WTC11 (cell line): ENCODE measurements around the gene CXCL17.

Experiments used
- CREB1 ChIP-seq: sonication (generic); formaldehyde crosslinking; IDR thresholded peaks from 2 replicates; pipeline ENCODE4 v1.8.0; 2023; ENCODE audit warnings: mild to moderate bottlenecking, missing genetic modification reagents
- ELF4 ChIP-seq: sonication (generic); formaldehyde crosslinking; IDR thresholded peaks from 2 replicates; pipeline ENCODE4 v1.8.1; 2022; ENCODE audit warnings: low read depth, mild to moderate bottlenecking, moderate library complexity, missing genetic modification reagents
- FOXK1 ChIP-seq: sonication (generic); formaldehyde crosslinking; IDR thresholded peaks from 2 replicates; pipeline ENCODE4 v1.8.0; 2022; ENCODE audit warnings: mild to moderate bottlenecking, moderate library complexity, missing genetic modification reagents
- MXD4 ChIP-seq: fragments of 250-450 bp; sonication (Bioruptor Pico); IDR thresholded peaks from 2 replicates; pipeline ENCODE4 v1.8.0; 2021; ENCODE audit warnings: mild to moderate bottlenecking, moderate library complexity, borderline replicate concordance
- NR1H2 ChIP-seq: sonication (generic); formaldehyde crosslinking; IDR thresholded peaks from 2 replicates; pipeline ENCODE4 v1.9.0; 2021; ENCODE audit warnings: mild to moderate bottlenecking, moderate library complexity, missing genetic modification reagents
- TCF7 ChIP-seq: sonication (generic); formaldehyde crosslinking; IDR thresholded peaks from 2 replicates; pipeline ENCODE4 v1.8.0; 2022; ENCODE audit warnings: mild to moderate bottlenecking, low read depth, missing genetic modification reagents, moderate library complexity
- TEAD1 ChIP-seq: sonication (generic); formaldehyde crosslinking; IDR thresholded peaks from 2 replicates; pipeline ENCODE4 v1.8.0; 2022; ENCODE audit warnings: mild to moderate bottlenecking, missing genetic modification reagents
- ZNF121 ChIP-seq: sonication (generic); formaldehyde crosslinking; IDR thresholded peaks from 2 replicates; pipeline ENCODE4 v1.8.0; 2023; ENCODE audit warnings: missing genetic modification reagents
- ZNF138 ChIP-seq: sonication (generic); formaldehyde crosslinking; conservative IDR thresholded peaks from 2 replicates; pipeline ENCODE4 v1.8.1; 2022; ENCODE audit warnings: mild to moderate bottlenecking, moderate library complexity, missing genetic modification reagents
- TF ChIP-seq, protein P1 (sequence below): fragments of 200-600 bp; IDR thresholded peaks from 2 replicates; pipeline ENCODE4 v1.8.0; 2022; ENCODE audit warnings: antibody characterized with exemption
- TF ChIP-seq, protein P2 (sequence below): sonication (generic); formaldehyde crosslinking; IDR thresholded peaks from 2 replicates; pipeline ENCODE4 v1.8.0; 2022; ENCODE audit warnings: mild to moderate bottlenecking, missing genetic modification reagents
- TF ChIP-seq, protein P3 (sequence below): sonication (generic); formaldehyde crosslinking; conservative IDR thresholded peaks from 2 replicates; pipeline ENCODE4 v1.8.1; 2022; ENCODE audit warnings: mild to moderate bottlenecking, missing genetic modification reagents
- TF ChIP-seq, protein P4 (sequence below): sonication (generic); formaldehyde crosslinking; conservative IDR thresholded peaks from 2 replicates; pipeline ENCODE4 v1.8.1; 2023; ENCODE audit warnings: mild to moderate bottlenecking, low read depth, missing genetic modification reagents, moderate library complexity

DNA sequence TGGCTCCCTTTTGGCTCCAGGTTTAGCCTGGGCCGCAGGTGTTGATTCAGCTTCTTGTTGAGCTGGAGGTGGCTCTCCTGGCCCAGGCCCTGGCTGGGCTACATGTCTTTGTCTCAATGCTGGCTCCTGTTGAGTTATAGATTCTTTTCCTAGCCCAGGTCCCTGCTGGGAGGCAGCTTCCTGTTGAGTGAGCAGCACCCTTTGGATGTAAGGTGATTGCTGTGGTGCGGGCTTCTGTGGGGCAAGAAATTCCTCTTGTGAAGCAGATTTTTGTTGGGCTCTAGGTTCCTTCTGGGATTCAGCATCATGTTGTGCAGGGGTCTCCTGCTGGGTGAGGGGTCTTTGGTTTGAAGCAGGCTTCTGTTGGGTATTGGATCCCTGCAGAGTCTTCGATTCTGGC lies 16.1 kb downstream of the CXCL17 start:
- TF ChIP-seq, protein P1, sequence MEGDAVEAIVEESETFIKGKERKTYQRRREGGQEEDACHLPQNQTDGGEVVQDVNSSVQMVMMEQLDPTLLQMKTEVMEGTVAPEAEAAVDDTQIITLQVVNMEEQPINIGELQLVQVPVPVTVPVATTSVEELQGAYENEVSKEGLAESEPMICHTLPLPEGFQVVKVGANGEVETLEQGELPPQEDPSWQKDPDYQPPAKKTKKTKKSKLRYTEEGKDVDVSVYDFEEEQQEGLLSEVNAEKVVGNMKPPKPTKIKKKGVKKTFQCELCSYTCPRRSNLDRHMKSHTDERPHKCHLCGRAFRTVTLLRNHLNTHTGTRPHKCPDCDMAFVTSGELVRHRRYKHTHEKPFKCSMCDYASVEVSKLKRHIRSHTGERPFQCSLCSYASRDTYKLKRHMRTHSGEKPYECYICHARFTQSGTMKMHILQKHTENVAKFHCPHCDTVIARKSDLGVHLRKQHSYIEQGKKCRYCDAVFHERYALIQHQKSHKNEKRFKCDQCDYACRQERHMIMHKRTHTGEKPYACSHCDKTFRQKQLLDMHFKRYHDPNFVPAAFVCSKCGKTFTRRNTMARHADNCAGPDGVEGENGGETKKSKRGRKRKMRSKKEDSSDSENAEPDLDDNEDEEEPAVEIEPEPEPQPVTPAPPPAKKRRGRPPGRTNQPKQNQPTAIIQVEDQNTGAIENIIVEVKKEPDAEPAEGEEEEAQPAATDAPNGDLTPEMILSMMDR = no peak
- TF ChIP-seq CREB1 (CRISPR knock-in tag) = no peak
- no peak for TF ChIP-seq TCF7
- TF ChIP-seq NR1H2 (CRISPR knock-in tag) = no peak
- TF ChIP-seq FOXK1 = no peak
- TF ChIP-seq, protein P2, sequence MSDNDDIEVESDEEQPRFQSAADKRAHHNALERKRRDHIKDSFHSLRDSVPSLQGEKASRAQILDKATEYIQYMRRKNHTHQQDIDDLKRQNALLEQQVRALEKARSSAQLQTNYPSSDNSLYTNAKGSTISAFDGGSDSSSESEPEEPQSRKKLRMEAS (CRISPR knock-in tag) = no peak
- no peak for TF ChIP-seq TEAD1 (CRISPR knock-in tag)
- TF ChIP-seq, protein P3, sequence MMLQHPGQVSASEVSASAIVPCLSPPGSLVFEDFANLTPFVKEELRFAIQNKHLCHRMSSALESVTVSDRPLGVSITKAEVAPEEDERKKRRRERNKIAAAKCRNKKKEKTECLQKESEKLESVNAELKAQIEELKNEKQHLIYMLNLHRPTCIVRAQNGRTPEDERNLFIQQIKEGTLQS (CRISPR knock-in tag) = no peak
- TF ChIP-seq, protein P4, sequence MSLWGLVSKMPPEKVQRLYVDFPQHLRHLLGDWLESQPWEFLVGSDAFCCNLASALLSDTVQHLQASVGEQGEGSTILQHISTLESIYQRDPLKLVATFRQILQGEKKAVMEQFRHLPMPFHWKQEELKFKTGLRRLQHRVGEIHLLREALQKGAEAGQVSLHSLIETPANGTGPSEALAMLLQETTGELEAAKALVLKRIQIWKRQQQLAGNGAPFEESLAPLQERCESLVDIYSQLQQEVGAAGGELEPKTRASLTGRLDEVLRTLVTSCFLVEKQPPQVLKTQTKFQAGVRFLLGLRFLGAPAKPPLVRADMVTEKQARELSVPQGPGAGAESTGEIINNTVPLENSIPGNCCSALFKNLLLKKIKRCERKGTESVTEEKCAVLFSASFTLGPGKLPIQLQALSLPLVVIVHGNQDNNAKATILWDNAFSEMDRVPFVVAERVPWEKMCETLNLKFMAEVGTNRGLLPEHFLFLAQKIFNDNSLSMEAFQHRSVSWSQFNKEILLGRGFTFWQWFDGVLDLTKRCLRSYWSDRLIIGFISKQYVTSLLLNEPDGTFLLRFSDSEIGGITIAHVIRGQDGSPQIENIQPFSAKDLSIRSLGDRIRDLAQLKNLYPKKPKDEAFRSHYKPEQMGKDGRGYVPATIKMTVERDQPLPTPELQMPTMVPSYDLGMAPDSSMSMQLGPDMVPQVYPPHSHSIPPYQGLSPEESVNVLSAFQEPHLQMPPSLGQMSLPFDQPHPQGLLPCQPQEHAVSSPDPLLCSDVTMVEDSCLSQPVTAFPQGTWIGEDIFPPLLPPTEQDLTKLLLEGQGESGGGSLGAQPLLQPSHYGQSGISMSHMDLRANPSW (CRISPR knock-in tag) = no peak
- TF ChIP-seq ELF4 (CRISPR knock-in tag) = no peak
- no peak for TF ChIP-seq ZNF138 (CRISPR knock-in tag)
- TF ChIP-seq ZNF121 (CRISPR knock-in tag) = no peak
- TF ChIP-seq MXD4 (CRISPR knock-in tag) = no peak
